ENCODE data around the gene NAPB. TPM values are rescaled to one million over a fixed set of nuclear protein-coding genes. Genes with fewer than 3 reads are reported as not detected.

Gene NAPB
- total RNA-seq, 1 donor from 2014 or later = 12.8 TPM

DNA sequence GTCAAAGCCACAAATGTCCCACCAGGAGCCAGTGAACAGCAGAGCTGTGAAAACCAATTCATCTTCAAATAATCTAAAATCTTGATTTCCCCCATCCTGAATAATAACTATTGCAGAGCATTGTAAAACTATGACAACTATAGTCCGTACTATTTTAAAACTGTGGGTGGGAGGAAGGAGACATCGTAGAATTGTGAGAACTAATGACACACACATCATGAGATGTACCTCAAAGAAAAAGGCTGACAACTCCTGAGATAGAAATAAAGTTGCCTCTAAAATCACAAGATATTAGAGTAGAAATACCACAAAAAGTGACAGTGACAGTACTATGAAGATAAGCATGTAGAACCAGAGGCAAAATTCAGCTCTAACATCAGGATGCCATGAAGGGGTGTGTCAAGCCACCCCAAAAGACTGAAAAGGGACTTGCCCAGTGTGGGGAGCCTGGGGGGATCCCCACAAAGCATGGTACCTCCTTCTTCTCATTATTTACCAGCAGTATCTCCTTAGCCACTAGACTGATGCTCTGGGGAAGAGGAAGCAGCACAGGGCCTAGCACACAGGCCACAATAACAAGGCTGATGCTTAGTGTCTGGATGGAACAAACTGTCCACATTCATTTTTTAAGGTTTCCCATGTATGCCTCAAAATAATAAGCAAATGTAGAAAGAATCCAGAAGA, 13.4 kb downstream of the NAPB start:
- DNase-seq (ENCODE audit: low read depth) = no peak

DNA sequence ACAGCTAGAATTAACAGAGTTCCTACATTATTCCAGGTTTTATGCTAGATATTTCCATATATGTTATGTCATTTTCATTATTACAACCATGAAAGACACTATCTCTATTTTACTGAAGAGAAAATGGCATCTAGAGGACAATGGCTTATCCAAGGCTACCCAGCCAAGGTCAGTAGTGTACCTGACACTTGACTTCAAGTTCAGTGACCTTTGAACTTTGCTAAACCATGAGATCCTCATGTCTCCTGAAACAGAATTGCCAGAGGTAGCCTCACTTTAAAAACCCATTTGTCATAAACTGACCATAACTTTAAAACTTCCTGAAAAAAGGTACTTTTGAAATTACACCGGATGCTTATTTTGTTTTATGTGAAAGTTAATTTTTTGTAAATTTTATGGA, 14.4 kb downstream of the NAPB start:
- DNase-seq (ENCODE audit: low read depth) = no peak

DNA sequence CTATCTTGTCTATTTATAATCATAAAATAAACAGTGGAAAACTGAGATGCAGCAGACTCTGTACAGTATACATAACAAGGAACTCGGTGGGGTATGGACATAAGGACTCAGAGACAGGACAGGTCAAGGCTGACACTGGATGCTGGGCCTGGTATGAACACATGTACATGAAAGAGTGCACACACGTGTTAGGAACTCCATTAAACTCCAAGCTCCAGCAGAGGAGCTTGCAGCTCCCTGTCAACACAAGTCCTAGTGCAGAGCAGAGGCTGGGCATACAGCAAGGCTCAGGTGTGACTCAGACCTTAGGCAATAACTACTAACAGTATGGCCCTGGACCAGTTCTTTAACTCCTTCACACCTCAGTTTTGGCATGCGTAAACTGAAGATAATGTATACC, 17.1 kb downstream of the NAPB start:
- DNase-seq (ENCODE audit: low read depth) = no peak

DNA sequence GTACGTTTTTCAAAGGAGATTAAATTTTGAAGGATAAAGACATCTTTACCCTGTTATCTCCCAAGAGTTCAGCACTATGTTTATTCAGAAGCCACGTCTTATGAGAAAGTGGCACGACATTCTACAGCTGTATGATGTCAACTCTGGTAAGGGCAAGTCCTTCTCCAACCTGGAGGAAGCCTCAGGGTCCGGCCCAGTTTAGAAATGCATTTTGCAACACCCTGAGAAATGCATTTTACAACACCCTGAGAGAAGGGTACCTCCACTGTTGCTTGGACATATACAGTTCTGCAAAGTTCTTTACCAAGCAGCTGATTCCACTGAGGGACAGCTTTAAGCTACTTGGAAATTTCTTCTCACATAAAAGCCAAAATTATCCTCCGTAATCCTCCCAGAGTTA, 17.5 kb downstream of the NAPB start:
- DNase-seq (ENCODE audit: low read depth) = no peak

DNA sequence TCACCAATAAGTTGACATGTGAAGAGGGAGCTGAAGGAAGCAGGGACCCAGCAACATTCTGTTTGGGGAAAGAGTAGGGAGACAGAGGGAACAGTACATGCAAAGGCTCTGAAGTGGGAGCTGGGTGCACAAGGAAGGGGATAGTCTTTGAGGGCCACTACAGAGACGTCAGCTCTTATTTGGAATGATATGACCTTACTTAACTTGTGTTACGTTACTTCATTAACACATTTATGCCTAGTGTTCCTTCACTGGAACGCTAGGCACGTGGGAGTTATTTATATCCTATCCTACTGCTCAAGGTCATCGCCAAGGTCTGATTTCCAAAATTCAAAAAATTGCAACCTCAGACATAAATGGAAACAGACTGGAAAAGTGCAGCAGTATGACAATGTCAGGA, 20.2 kb downstream of the NAPB start:
- no peak for DNase-seq (ENCODE audit: low read depth)

DNA sequence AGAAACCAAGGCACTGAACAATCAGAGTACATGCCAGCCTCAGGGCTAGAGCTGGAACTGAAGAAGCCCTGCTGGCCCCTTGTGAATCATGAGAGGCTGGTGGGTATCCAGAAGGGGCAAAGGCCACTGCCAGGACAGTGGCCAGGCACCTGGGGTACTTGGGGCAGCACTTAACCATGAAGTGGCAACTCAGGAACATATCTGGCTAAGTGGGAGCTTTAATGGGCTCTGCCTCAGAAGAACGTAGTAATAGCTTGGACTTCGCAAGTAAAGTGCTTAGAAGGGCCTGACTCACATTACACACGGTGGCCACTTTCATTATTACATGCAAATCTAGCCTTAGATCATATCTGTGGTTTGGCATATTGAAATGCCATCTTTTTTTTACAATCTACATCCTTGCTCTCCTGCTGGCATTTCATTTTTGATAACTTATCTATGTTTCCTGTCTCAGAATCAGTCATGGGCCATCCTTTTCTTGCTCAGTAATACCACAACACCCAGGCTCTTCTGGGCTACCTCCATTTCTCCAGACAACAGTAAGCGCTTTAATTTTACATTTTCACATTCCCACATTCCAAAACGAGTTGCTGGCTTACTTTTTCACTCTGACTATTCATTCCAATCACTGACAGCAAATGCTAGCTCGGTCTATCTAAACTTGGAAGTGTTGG, 21.6 kb downstream of the NAPB start:
- DNase-seq (ENCODE audit: low read depth) = peak; percentile 43

DNA sequence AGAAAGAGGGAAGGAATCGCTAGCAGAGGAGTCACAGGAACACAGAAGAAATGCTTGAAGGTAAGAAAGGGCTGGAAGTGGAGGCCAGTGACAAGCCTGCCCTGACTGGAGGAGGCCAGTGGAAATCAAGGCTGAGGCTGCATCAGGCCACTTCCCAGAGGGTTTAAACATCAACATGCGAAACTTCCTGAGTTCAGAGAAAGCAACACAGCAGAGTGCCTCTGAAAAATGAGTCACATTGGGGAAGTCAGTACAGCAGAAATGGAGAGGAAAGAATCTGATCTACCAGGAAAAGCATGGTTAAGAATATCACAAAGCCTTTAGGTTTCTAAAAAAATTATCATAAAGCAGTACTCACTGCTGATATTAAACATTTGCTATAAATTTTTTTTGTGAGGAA, 23.3 kb downstream of the NAPB start:
- no peak for DNase-seq (ENCODE audit: low read depth)

DNA sequence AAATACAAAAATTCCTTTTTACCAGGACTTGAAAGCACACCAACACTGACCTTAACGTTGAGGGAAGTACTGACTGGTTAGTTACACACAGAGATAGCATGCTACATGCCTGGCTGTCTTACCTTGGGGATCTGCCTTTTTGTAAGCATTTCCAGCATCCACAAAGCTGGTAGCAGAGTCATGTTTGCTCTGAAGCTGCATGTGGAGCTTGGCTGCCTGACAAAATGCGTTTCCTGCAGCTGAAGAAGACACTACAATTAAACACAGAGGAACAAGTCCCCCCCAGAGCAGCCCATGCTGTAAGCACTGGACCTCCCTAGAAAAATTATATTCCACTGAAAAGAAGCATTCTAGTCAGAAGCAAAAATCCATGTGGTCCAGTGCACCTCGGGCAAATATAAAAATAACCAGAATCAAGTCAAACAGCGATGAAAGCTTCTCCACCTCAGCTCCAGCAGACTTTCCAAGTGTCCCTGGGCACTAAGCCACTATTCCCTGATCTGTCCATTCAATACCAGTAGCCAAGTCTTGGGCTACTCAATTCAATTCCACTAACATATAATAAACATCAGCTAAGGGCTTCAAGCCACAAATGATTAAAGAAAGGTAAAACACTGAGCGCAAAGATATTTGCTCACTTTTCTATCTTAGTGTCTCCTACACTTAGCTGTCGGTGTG, 24.2 kb downstream of the NAPB start:
- DNase-seq (ENCODE audit: low read depth) = no peak

DNA sequence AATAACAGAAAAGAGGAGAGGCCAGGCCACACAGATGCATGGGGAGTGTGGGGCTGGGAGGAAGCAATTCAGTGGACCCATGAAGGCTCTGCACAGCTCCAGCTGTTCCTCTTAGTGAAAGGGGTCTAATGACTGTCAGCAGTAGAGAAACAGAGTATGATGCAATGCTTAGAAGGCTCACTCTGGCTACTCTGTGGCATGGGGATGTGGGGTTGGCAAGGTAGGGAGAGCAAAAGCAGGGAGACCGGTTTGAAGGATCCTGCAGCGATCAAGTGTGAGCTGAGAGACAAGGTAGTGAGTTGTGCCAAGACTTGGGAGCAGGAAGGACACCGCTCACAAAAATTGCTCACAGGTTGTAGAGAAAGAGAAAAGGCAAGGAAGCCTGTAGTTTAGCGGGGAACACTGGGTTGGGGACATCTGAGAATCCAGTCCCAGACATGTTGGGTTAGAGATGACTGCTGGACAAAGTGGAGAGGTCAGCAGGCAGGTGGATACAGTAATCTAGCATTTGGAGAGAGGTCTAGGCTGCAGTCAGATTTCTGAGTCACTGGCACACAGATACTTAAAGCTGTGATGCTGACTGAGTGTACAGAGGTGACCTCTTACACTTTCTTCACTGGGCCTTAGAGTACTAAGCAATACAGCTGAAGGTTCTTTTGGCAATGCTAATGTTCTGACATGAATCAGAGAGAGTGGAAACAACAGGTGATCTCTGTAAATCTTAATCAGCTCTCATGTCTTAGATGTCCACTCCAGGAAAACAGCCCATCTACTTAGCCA, 27.1 kb downstream of the NAPB start:
- DNase-seq (ENCODE audit: low read depth) = no peak

DNA sequence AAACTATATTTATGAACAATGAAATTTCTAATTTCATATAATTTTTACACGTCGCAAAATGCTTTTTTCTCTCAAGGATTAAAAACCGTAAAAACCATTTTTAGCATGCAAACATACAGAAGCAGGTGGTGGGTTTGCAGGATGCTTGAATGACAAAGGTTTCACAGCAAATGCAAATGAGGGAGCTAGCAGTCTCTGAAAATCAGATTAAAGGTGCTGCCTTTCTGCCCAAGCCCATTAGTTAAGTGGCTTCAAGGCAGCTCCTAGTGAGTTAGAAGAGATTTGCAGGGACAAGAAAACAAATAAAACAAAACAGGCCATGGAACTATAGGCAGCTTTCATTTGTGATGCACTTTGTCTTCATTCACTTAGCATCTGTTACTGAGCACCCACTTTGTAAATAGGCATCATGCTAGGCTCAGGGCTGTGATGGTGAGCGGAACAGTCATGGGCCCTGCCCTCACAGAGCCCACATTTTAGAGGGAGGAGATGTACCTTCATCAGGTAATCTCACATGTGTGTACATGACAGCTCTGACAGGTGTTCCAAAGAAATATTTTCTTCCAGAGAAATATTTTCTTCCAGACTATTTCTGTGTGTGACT, 29.5 kb downstream of the NAPB start:
- no peak for DNase-seq (ENCODE audit: low read depth)

DNA sequence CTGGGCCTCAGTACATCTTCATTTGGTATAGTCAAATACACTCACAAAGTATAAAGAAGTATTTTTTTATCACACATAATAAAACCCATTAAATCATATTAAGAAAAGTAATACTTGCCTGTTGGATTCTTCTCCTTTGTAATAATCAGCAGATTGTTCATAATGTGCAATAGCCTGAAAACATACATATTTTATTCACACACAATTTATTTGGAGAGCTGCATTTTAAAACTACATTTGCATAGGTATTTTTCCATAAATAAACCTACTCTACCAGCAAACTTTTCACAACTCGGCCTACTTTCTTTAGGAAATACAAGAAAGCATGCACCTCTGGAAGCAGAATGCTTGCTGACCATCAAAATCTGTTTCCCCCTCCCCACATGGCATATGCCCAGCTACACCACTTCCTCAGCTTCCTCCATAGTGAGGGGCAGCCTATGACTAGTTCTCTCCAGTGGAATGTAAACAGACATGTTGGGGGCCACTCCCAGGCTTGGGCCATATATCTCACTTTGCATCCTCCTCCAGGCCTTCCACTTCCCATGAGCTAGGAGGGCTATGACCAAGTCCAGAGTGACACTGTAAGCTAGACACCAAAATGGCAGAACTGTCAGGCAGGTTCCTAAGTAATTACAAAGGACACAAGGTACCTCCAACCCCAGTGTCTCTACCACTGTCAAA, 31.1 kb downstream of the NAPB start:
- DNase-seq (ENCODE audit: low read depth) = no peak

DNA sequence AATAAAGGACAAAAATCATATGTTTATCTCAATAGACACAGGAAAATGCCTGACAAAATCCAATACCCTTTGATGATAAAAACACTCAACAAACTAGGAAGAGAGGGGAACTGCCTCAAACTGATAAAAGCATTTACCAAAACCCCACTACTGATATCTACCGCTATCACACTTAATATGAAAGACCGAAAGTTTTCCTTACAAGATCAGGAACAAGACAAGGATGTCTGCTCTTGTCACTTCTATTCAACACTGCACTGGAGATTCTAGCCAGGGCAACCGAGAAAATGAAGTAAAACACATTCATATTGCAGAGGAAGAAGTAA, 34.2 kb downstream of the NAPB start:
- DNase-seq (ENCODE audit: low read depth) = no peak

DNA sequence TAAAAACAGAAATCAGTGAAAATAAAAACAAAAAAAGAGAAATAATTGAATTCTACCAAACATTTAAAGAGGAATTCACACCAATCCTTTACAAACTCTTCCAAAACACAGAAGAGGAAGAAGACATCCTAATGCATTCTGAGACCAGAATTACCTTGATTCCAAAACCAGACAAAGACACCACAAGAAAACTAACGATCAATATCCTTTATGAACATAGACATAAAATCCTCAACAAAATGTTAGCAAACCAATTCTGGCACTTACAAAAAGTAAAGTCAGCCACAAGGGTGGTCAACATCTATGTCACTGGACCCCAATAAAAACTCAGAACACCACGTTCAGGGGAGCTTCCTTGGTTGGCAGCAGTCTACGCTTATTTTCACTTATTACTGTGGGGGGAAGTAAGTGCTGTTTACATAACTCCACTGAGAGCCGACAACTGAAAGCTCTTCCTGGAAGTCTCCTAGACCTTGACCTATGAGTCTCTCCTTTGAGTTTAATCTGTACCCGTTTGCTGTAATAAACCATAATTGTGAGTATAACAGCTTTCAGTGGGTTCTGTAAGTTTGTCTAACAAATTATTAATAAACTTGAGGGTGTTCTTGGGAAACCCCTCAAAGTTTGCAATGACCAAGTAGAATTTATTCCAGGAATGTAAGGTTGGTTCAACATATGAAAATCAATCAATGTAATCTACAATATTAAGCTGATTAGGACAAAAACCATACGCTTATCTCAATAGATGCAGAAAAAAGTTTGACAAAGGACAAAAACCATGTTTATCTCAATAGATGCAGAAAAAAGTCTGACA, 34.8 kb downstream of the NAPB start:
- no peak for DNase-seq (ENCODE audit: low read depth)

DNA sequence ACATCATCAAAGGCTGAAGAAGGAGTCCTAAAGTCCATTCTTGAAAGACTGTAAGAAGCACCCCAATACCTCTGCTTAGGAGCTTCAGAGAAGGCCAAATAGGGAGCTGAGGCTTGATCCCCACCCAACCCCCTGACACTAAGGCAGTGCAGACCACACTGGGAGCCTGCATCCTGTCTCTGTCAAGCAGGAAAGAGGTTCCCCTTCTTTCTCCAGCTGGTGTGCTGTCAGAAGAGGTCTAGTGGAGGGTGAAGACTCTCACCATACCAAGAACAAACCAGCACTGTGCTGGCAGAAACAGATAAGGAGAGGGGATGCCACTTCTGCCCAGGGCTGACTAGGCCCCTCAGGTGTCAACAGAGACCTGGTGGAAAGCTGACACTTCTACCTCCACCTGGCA, 39.4 kb downstream of the NAPB start:
- no peak for DNase-seq (ENCODE audit: low read depth)

DNA sequence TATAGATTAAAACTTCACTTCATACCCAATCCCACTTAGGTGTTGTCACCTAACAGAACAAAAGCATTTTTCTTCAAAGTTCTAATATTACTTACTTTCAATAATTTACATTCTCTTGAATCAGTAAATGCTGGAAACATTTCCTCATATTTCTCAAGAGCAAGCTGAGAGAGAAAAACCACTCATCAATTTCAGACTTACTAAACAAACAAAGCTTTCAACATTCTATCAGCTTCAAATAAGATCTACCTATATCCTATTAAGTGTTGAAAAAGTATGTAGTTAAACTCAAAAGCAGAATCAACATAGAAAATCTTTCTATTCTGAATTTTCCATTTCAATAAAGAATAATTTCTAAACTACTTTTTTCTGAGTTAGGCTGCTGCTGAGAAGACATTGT, 41.5 kb downstream of the NAPB start:
- DNase-seq (ENCODE audit: low read depth) = no peak

DNA sequence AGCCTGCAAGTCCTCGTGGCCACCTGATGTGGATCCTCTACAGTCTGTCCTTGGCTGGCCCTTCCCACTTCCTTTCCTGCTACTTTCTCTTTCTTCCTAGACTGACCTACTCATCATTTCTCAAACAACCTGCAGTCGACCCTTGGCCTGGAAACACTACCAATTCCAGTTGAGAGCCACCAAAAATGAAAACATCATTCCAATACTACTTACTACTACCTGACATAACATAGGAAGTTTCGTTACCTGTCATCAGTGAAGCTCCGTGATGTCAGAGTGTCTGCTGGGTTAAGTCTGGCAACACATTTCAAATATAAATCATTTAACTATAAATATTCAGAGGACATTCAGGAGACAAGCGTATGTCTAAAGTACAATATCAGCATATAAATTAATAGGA, 45.5 kb downstream of the NAPB start:
- DNase-seq (ENCODE audit: low read depth) = no peak

DNA sequence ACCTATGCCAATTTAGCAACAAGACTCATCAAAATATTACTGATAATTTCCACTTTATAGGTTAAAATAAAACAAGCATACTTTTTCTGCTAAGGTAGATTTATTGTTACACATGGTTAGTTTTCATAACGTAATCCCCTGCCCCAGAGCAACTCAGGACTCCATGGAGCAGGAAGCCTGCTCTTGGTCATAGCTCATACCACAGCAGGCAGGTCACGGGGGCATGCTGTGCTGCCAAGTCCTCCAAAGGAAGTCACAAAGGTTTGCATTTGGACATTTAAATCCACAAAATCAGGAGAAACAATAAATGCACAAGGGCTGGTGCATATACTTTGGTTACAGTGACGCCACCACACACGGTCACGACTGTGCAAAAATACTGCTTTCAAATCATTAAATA, 46.8 kb downstream of the NAPB start:
- no peak for DNase-seq (ENCODE audit: low read depth)

DNA sequence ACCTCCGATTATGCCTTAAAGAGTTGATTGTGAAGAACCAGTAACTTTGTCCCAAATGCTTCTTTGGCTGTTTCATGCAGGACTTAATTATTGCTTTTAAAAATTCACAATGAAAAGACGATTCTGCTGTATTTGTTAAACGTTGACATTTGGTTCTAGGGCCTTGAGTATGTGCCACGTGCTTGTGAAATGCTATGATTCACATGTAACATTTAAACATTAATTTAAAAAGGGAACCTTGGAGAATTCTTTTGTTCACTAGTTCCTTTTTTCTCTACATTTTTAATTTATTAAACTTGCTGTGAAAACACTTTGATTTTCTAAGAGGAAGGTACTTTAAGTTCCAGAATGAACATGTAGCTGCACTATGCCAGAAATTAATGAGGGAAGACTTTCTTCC, 49.8 kb downstream of the NAPB start:
- DNase-seq (ENCODE audit: low read depth) = no peak

DNA sequence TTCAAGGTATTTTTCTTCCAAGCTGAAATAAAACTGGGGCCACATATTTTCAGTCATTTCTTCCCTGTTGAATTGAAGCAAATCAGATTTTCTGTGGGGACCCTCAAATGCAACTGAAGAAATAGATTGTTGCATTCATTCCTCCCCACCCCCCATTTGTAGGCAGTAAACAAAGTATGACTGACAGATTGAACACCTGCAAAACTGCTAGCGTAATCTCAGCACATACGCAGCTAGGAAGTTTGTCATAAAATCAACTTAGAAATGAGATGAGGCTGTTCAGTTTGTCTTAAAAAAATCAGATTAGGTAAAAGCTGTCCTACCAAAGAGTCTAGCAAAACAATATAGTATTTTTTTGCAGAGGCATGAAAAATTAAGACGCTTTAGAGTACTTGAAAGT, 50.4 kb downstream of the NAPB start:
- DNase-seq (ENCODE audit: low read depth) = no peak

DNA sequence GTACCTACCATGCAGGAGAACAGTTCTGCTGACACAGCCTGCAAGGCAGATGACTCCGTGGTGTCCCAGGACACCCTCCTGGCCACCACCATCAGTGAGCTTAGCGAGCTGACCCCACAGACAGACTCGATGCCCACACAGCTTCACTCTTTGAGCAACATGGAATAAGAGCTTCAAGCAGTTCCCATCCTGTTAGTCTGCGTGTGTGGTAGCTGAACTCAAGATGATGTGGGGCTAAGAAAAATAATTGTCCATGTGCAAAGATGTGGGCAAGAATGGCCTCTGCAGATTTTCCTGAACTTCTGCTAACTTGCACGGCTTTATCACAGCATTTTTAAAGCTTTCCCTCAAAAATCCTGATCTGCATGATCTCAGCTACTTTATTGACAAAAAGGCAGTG, 51.0 kb downstream of the NAPB start:
- no peak for DNase-seq (ENCODE audit: low read depth)

Measured in myocyte (in vitro differentiated cells).